Tibial nerve (tissue), 4 donors: ENCODE measurements around the gene SLC7A1. TPM values are rescaled to one million over a fixed set of nuclear protein-coding genes. Genes with fewer than 3 reads are reported as not detected.

Experiments used
- DNase-seq, 2 donors: peaks; one replicate each; pipeline ENCODE4 v3.0.0-alpha.2; 2019; ENCODE audit warnings: low spot score in 2 of 2
- H3K27ac ChIP-seq, 4 donors: fragments of 200-600 bp; sonication (generic) in 3 of 4; one replicate each; pipeline ENCODE4 v1.5.1; 2017 to 2019; ENCODE audit warnings: mild to moderate bottlenecking in 1 of 4
- H3K27me3 ChIP-seq, 2 donors: fragments of 200-600 bp; sonication (generic) in 1 of 2; one replicate each; pipeline versions ENCODE4 v1.5.1 to v1.6.0; 2017 to 2019
- H3K36me3 ChIP-seq, 3 donors: fragments of 200-600 bp; sonication (generic); one replicate each; pipeline ENCODE4 v1.5.1; 2018 to 2019
- H3K4me1 ChIP-seq, 4 donors: fragments of 200-600 bp; sonication (generic) in 3 of 4; one replicate each; pipeline ENCODE4 v1.5.1; 2017 to 2019
- H3K4me3 ChIP-seq, 4 donors: fragments of 200-600 bp; sonication (generic) in 3 of 4; one replicate each; pipeline ENCODE4 v1.5.1; 2017 to 2019; ENCODE audit warnings: mild to moderate bottlenecking in 1 of 4, moderate library complexity in 1 of 4
- H3K9me3 ChIP-seq, 4 donors: fragments of 200-600 bp; sonication (generic) in 3 of 4; one replicate each; pipeline ENCODE4 v1.5.1; 2017 to 2019
- CTCF ChIP-seq, 5 experiments: fragments of 200-600 bp in 3 of 5; fragments of 450-650 bp in 2 of 5; sonication (generic) in 3 of 5; IDR thresholded peaks; one replicate each; pipeline ENCODE4 v1.5.1; 2016 to 2019; ENCODE audit warnings: antibody characterized with exemption in 5 of 5, mild to moderate bottlenecking in 3 of 5, moderate library complexity in 2 of 5
- EP300 ChIP-seq, 2 donors: sonication (generic); formaldehyde crosslinking; IDR thresholded peaks; one replicate each; pipeline ENCODE4 v1.6.1; 2017; ENCODE audit warnings: antibody characterized with exemption in 2 of 2, mild to moderate bottlenecking in 1 of 2
- POLR2A ChIP-seq, 2 donors: fragments of 450-650 bp; IDR thresholded peaks; one replicate each; pipeline ENCODE4 v1.6.1; 2017; ENCODE audit warnings: antibody characterized with exemption in 2 of 2, mild to moderate bottlenecking in 2 of 2, moderate library complexity in 2 of 2
- WGBS, 2 donors: methylation state at CpG; one replicate each; pipeline ENCODE4 v1.1.5; 2018; 5-methylcytosine and 5-hydroxymethylcytosine counted together
- total RNA-seq, 4 donors: library from RNA; depleted of rRNA; stranded (reverse); fragments of >200 nt; gene quantifications; one replicate each; pipeline ENCODE4 v1.1.0, GENCODE V29; 2016

SLC7A1 gene
- total RNA-seq, 4 donors from 2014 or later, result 9.2 to 46.5 (median 24.7) TPM

- Histone ChIP-seq H3K9me3 (no peaks in the 10 kb centered on the region), H3K36me3 (no peaks in the 10 kb centered on the region), H3K27ac (no peak overlapping the region), H3K4me3 (no peak overlapping the region), H3K27me3 (no peaks in the 10 kb centered on the region), H3K4me1 (peaks cover 0 to 20% (median 4%) of the 10 kb centered on the region in 4 donors)
- 95 to 96% methylated on average over 2 of the region's 2 CpGs for WGBS, 2 donors
- DNase-seq, result no peak
- no peak for TF ChIP-seq CTCF (IDR thresholded peaks at IDR 0.05)
- no peak for TF ChIP-seq EP300 (IDR thresholded peaks at IDR 0.05)
Measured at GRCh38 chr13:29598321-29598720, 2.8 kb upstream of the SLC7A1 start.

GRCh38 chr13:29597706-29598105 lies 2.2 kb upstream of the SLC7A1 start:
- 94 to 98% methylated on average over 3 of the region's 3 CpGs for WGBS, 2 donors
- no peak overlapping the region for H3K27ac ChIP-seq
- DNase-seq, result no peak
- H3K9me3 ChIP-seq, result no peaks in the 10 kb centered on the region
- peaks cover 0 to 24% (median 4%) of the 10 kb centered on the region in 4 donors for H3K4me1 ChIP-seq
- no peaks in the 10 kb centered on the region for H3K27me3 ChIP-seq
- H3K36me3 ChIP-seq, result no peaks in the 10 kb centered on the region
- TF ChIP-seq EP300 (IDR thresholded peaks at IDR 0.05) (no peak), POLR2A (IDR thresholded peaks at IDR 0.05) (no peak), CTCF (IDR thresholded peaks at IDR 0.05) (no peak)
- H3K4me3 ChIP-seq, result no peak overlapping the region

- H3K4me3 ChIP-seq, result no peak overlapping the region
- 93 to 97% methylated on average over 10 of the region's 10 CpGs for WGBS, 2 donors
- no peak for TF ChIP-seq POLR2A (IDR thresholded peaks at IDR 0.05)
- TF ChIP-seq CTCF (IDR thresholded peaks at IDR 0.05), result no peak
- no peak for TF ChIP-seq EP300 (IDR thresholded peaks at IDR 0.05)
- H3K4me1 ChIP-seq, result peaks cover 0 to 28% (median 4%) of the 10 kb centered on the region in 4 donors
- H3K27me3 ChIP-seq, result no peaks in the 10 kb centered on the region
- DNase-seq, result no peak
- no peaks in the 10 kb centered on the region for H3K9me3 ChIP-seq
- H3K36me3 ChIP-seq, result no peaks in the 10 kb centered on the region
- no peak overlapping the region for H3K27ac ChIP-seq
Measured at GRCh38 chr13:29597246-29597645, 1.8 kb upstream of the SLC7A1 start.

GRCh38 chr13:29596064-29596418 lies 553 bp upstream of the SLC7A1 start:
- 38 to 39% methylated on average over 10 of the region's 10 CpGs for WGBS, 2 donors
- H3K36me3 ChIP-seq, result no peaks in the 10 kb centered on the region
- H3K9me3 ChIP-seq, result no peaks in the 10 kb centered on the region
- H3K27ac ChIP-seq, result peak overlapping the region in 2 of 4 donors; percentile 91 to 94
- peaks cover 0 to 36% (median 4%) of the 10 kb centered on the region in 4 donors for H3K4me1 ChIP-seq
- TF ChIP-seq CTCF (IDR thresholded peaks at IDR 0.05) (no peak), EP300 (IDR thresholded peaks at IDR 0.05) (no peak), POLR2A (IDR thresholded peaks at IDR 0.05) (no peak)
- H3K27me3 ChIP-seq, result no peaks in the 10 kb centered on the region
- H3K4me3 ChIP-seq, result peak overlapping the region; percentile 52 to 82 (median 62)
- DNase-seq, result no peak

- DNase-seq, result peak; percentile 52 to 54
- H3K4me3 ChIP-seq, result peak overlapping the region; percentile 67 to 89 (median 82)
- H3K9me3 ChIP-seq, result no peaks in the 10 kb centered on the region
- no peaks in the 10 kb centered on the region for H3K27me3 ChIP-seq
- H3K36me3 ChIP-seq, result no peaks in the 10 kb centered on the region
- peaks cover 0 to 43% (median 4%) of the 10 kb centered on the region in 4 donors for H3K4me1 ChIP-seq
- WGBS, 2 donors, result 2 to 15% methylated on average over 7 to 46 of the region's 75 CpGs
- H3K27ac ChIP-seq, result peak overlapping the region; percentile 64 to 95 (median 92)
- TF ChIP-seq CTCF (IDR thresholded peaks at IDR 0.05), result no peak
- peak in 1 of 2 donors; percentile 25 for TF ChIP-seq EP300 (IDR thresholded peaks at IDR 0.05)
- peak in 1 of 2 donors; percentile 40 for TF ChIP-seq POLR2A (IDR thresholded peaks at IDR 0.05)
Measured at GRCh38 chr13:29594710-29595379, 643 bp downstream of the SLC7A1 start.
